ENCODE measurements around the gene FFAR4.
"Not testable (repeated sequence)": the region's sequence is repeated elsewhere in the genome, so short reads cannot be mapped to it uniquely, and the experiment has no call there.

Gene FFAR4

GRCh38 chr10:93566435-93567276 is at the start of gene FFAR4:
FFAR4 (plus strand) TSS chr10:93566665; CDS start chr10:93566721, 56 bp downstream.
- no peak for DNase-seq

DNA sequence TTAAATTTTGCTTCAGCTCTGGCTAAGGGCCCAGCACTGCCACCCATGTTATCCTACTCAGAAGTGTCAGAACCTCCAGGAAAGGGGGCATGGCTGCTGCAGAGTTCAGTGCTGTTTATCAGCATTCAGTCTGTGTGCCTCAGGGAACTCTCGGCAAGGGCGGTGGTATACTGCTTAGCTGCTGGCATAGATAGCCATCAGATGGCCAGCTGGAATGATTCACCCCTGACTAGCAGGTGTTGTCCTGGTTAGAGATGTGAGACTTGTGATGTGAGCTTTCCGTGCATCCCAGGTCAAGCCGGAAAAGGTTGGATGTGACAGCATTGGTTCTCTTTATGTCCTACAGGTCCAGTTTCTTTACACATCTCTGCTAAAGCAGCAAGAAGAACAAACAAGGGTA is 47.9 kb upstream of the FFAR4 start:
- no peak for DNase-seq

GRCh38 chr10:93535293-93535692 is 31.2 kb upstream of the FFAR4 start:
- DNase-seq: no peak

GRCh38 chr10:93540871-93541270 is 25.6 kb upstream of the FFAR4 start:
- not testable (repeated sequence) for DNase-seq

GRCh38 chr10:93541402-93542357 is 24.8 kb upstream of the FFAR4 start:
- peak; percentile 19 for DNase-seq

GRCh38 chr10:93542358-93542791 is 24.1 kb upstream of the FFAR4 start:
- DNase-seq: no peak

DNA sequence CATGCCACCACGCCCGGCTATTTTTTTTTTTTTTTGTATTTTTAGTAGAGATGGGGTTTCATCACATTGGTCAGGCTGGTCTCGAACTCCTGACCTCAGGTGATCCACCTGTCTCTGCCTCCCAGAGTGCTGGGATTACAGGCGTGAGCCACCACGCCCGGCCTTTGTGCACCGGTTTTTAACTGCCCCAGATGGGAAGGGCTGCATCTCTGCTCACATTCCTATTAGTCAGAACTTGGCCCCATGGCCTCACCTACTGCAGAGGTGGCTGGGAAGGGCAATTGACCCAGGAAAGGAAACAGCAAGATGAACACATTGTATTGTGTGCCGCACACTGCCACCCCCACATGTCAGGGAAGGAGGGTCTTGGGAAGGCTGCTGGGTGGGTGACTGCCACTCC is 19.5 kb upstream of the FFAR4 start:
- DNase-seq: not testable (repeated sequence)

GRCh38 chr10:93547522-93547921 is 18.9 kb upstream of the FFAR4 start:
- DNase-seq: no peak

DNA sequence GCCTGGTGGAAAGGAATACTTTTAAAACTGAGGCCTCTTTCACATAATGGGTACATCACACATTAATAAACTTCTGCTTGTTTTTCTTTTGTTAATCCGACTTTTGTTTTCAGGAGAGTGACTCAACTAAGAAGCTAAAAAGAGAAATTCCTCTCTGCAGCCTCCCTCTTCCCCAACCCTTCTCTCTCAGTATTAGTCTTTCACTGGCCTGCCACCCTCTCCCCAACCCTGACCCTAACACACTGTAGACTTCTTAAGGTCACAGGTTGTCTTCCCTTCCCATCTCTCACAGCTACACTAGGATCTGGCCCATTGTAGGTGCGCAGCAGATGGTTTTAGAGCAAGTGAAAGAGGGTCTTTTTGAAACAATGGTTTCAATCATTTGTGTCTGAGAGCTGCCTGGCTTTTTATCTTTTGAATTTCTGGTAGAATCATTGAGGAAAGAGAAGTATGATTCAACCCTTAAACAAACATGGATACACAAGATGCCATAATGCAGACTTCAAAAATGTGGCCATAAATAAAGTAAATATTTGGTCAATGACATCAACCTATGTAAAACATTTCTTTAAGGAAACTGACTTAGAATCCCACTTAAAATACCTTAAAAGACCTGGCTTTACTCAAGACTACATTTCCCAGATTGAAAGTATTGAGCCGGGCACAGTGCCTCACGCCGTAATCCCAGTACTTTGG is 17.9 kb upstream of the FFAR4 start:
- DNase-seq: no peak

DNA sequence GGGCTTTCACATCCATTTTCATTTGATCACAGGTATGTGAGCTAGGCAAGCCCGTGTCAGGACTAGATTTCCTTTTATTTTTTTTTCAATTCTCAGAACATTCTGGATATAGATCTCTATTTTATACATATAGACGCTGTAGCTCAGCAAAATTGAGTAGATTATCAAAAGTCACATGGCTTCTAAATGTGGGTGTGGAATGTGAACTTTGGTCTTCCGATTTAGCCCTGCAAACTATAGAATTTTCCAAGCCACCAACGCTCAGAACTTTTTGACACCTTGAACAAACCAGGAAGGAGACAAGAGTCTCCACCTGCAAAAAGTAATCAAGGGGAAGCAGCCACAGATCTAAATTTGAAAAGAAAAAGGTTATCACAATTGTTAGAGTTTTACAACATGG is 15.9 kb upstream of the FFAR4 start:
- no peak for DNase-seq

DNA sequence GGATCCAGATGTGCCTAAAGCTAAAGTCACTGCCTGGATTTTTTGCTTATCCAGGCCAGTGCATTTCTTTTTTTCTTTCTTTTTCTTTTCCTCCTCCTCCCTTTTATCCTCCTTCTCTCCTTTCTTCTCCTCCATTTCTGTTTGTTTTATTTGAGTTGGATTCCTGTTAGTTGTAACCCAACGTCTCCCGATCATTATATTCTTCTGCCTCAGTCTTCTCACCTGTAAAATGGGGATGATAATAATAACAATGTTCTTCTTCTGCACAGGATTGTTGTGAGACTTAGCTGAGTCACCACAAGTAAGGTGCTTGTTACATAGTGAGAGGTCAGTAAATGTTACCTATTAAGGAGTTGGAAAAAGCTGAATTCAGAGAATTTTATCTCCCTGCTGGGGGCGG is 13.7 kb upstream of the FFAR4 start:
- DNase-seq: no peak

DNA sequence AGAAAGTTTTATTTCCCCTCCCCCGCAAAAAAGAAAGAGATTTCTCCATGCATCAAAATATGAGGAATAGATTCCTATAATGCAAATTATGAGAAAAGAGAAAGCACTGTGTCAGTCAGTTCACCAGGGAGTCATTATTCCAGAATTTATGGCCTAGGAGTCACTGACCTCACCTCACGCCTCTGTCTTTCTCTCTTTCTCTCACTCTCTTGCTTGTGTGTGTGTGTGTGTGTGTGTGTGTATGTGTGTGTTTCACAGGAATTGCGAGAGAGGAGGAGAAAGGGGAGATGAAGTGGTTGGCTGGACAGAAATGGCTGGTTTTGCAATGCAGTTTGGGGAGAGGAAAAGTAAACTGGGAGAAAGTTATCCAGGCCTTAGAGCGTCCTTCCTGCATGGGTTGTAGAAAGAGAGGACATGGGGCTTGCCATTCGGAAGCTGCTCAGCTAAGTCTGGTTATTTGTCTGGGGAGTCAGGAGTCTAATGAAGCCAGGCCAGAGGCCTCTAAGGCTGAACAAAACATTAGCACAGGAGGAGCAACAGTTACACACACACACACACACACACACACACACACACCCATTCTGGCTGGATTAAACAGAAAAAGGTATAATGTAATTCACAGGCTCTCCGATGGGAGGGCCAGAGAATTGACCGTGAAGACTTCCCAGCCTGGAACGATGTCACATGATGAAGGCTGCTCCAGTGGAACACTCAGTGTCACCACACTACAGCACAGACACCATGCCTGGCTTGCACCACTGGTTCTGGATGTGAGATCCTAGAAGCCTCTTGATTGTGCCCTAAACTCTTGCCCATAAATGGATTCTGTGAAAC is 12.8 kb upstream of the FFAR4 start:
- no peak for DNase-seq

- DNase-seq: no peak
These were observed 12.2 kb upstream of the FFAR4 start for GRCh38 chr10:93554316-93554663.

DNA sequence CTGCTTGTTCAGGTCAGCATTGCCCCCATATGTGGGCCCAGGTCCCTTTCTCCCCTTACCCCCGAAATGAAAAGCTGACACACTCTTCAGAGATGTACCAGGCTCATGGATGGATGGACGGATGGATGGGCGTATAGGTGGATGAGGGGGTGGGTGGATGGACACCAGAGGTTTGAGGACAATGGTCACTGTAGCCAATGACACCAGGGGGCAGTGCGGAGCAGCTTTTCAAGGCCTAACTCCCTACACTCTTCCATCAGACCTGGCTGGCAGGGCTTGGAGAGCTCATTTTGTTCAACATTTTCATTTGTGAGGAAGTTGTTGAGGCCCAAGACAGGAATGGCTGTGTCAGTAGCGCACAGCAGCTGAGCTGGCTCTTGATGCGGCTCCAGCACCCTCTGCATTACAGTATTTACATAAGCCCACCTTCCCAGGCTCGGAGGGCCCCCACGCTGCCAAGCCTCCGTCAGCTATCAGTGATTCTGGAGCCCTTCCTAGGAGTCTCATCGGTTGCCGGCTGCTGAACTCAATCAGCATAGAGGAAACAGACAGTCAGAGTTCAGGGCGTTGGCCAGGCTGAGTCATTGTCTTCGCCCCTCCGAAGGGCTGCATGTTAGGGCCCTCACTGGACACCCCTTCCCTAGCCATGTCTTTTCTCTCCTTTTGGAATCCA is 11.6 kb upstream of the FFAR4 start:
- DNase-seq: peak; percentile 45

GRCh38 chr10:93559490-93559889 is 7.0 kb upstream of the FFAR4 start:
- DNase-seq: no peak

GRCh38 chr10:93560541-93560940 is 5.9 kb upstream of the FFAR4 start:
- DNase-seq: no peak

DNA sequence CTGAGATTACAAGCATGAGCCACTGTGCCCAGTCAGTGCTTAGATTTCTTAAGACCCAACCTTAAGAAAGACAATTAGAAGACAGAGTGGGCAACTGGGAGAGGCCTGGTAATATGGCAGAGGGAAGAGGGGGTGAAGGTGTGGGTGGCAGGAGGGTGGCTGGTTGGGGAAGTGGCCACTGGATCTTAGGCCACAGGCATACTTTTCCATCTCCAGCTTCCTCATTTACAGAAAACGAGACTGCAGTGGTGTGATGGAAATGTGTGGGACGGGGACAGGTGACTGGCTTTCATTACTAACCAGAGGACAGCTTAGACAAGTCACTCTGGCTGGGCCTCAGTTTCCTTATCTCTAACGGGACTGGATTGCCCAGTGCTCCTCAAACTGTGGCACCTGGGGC is 1.0 kb upstream of the FFAR4 start:
- DNase-seq: no peak

DNA sequence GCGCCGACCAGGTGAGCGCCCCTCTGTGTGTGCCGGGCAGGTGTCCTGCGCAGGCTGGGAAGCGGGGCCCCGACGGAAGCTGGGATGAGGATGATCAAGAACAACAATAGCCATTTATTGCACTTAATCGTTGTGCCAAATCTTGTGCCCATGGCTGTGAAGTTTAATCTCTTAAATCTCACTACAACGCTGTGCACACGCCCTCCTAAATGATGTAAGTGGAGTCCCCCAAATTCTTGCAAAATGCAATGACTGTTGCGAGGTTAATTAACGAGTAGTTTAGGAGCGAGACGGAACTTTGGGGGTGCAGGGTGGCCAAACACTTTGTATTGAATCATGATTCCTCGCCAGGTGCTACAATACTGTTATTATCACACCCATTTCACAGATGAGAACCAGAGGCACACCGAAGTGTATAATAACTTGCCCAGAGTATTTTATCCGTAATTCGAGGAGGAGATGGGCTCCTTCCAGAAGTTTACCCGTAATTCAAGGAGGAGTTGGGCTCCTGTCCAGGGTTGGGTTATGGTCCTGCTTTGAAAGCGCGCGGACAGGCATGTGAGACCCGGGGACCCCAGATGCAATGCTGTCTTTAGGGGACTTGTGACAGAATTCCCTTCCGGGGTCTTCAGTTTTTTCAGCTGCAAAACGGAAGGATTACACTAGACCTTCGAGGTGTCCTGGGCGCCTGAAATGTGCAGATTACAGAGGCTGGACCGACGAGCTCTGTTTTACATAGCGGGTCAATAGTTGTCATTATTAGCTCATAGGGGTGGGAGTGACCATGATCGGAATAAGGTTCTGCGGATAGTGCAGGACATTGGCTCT is 1.0 kb downstream of the FFAR4 start:
- DNase-seq: no peak

DNA sequence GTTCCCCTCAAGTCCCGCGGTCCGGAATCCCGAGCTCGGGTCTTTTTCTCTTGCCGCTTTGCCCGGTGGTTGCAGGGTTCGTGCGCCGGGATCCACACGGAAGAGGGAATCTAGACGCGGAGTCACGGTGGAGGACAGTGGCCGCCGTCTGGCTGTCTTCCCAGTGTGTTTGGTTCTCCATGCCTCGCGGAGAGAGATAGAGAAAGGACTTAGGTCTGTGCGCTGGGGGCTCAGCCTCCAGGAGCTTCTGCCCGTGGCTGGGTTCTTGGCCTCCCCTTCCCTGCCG is 1.6 kb downstream of the FFAR4 start:
- DNase-seq: no peak

DNA sequence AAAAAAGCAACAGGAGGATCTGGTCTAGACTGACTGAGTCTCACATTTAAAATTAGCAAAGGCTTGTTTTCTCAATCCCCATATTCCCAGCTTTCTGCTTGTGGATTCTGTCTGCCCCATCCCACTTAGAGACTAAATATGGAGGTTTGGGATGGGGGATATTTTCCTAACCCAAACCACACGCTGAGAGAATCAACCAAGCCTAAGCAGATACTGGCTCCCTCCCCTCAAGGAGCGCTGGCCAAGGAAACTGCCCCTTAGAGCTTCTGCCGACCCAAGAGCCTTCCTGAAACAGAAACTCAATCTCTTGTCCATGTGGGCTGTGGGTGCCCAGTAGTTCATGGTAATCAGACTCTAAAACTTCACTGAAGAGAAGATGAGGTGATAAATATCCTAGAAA is 3.9 kb downstream of the FFAR4 start:
- DNase-seq: no peak

DNA sequence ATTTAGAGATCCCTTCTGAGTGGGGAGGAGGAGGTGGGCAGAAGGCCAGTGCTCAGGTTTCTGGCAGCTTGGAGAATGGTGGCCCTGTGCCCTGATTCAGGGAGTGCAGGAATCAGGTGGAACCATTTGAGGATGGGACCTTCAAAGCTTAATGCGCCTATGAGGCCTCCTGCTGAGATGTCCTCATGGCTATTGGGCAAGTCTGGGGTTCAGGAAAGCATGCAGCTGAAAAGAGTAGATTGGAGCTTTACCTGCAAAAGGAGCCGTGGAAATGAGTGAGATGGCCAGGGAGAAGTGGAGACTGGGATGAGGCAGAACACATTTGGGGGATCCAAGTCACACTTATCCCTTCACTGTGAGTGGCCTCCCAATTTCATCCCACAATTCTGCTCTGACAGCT is 6.1 kb downstream of the FFAR4 start:
- no peak for DNase-seq
